ENCODE measurements around the gene LHPP.

- TF ChIP-seq, protein P1, sequence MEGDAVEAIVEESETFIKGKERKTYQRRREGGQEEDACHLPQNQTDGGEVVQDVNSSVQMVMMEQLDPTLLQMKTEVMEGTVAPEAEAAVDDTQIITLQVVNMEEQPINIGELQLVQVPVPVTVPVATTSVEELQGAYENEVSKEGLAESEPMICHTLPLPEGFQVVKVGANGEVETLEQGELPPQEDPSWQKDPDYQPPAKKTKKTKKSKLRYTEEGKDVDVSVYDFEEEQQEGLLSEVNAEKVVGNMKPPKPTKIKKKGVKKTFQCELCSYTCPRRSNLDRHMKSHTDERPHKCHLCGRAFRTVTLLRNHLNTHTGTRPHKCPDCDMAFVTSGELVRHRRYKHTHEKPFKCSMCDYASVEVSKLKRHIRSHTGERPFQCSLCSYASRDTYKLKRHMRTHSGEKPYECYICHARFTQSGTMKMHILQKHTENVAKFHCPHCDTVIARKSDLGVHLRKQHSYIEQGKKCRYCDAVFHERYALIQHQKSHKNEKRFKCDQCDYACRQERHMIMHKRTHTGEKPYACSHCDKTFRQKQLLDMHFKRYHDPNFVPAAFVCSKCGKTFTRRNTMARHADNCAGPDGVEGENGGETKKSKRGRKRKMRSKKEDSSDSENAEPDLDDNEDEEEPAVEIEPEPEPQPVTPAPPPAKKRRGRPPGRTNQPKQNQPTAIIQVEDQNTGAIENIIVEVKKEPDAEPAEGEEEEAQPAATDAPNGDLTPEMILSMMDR (conservative IDR thresholded peaks at IDR 0.05): no peak
- no peak for TF ChIP-seq ZFX (IDR thresholded peaks at IDR 0.05)
Measured at GRCh38 chr10:124529661-124530214, 68.1 kb downstream of the LHPP start.
